K562 (cell line): Measurements from ENCODE around the gene FARP1. TPM values are rescaled to one million over a fixed set of nuclear protein-coding genes. Genes with fewer than 3 reads are reported as not detected.

Experiments used
- ATAC-seq: fragments of 200-7000 bp; cut with Tn5 transposase; 3 replicates; pipeline ENCODE4 v1.9.1; 2020; ENCODE audit warnings: moderate library complexity
- BruUV-seq: library from RNA; stranded (reverse); fragments of 400-500 nt; replicated peaks from 2 replicates; lab custom pipeline; 2021; lab: Mats Ljungman, UMichigan
- CTCF ChIA-PET: fragments of 300-600 bp; formaldehyde crosslinking; extraction: SDS; loops from one replicate; lab custom pipeline; 2021; ENCODE audit warnings: low intra/inter-chr PET ratio; lab: Yijun Ruan, JAX
- POLR2A ChIA-PET: fragments of 300-600, 350-650 bp; sonication (Branson Sonifier 250); formaldehyde crosslinking; extraction: SDS; loops from one replicate; lab custom pipeline; 2021; ENCODE audit warnings: antibody characterized with exemption, inconsistent platforms; lab: Yijun Ruan, JAX
- DNase-seq, 4 experiments: peaks; one replicate each; pipeline versions ENCODE4 v3.0.0 to v3.0.0-alpha.2; 2011 to 2018; ENCODE audit warnings: low spot score in 3 of 4, mixed read lengths in 3 of 4; ENCODE audit errors: extremely low read depth in 1 of 4
- FAIRE-seq: peaks from 2 replicates; lab custom pipeline; 2011; peaks lifted over from hg19 to GRCh38; lab: Jason Lieb, UNC
- H2AFZ ChIP-seq: 2 replicates; pipeline ENCODE4 v1.6.0; 2011; ENCODE audit warnings: low read depth, low read length, control low read depth, inconsistent platforms
- H3K27ac ChIP-seq: fragments of 200-600 bp; 3 replicates; pipeline ENCODE4 v1.8.0; 2011; ENCODE audit warnings: low read depth, mild to moderate bottlenecking, control low read depth, inconsistent platforms, low read length, moderate library complexity, mixed read lengths; ENCODE audit errors: extremely low read depth
- H3K27me3 ChIP-seq, 2 experiments: fragments of 300-600 bp in 1 of 2; 2 replicates in 1 of 2; 3 replicates in 1 of 2; pipeline versions ENCODE4 v1.6.0 to v1.8.0; 2011; ENCODE audit warnings: inconsistent platforms in 2 of 2, low read length in 2 of 2, mild to moderate bottlenecking in 1 of 2, mixed read lengths in 1 of 2, moderate library complexity in 1 of 2; ENCODE audit not compliant: control insufficient read depth in 2 of 2, insufficient read depth in 2 of 2
- H3K36me3 ChIP-seq: fragments of 300-600 bp; 3 replicates; pipeline ENCODE4 v1.8.0; 2011; ENCODE audit warnings: mild to moderate bottlenecking, low read length, inconsistent platforms; ENCODE audit not compliant: control insufficient read depth, insufficient read depth
- H3K4me1 ChIP-seq, 2 experiments: fragments of 200-600 bp in 1 of 2; replicated peaks in 1 of 2; 2 replicates in 1 of 2; 3 replicates in 1 of 2; pipeline versions ENCODE4 v1.5.1 to v1.8.0; 2011; ENCODE audit warnings: inconsistent platforms in 2 of 2, low read length in 2 of 2, mild to moderate bottlenecking in 1 of 2, mixed read lengths in 1 of 2, moderate library complexity in 1 of 2; ENCODE audit not compliant: control insufficient read depth in 2 of 2, insufficient read depth in 2 of 2
- H3K4me2 ChIP-seq: 2 replicates; pipeline ENCODE4 v1.6.1; 2011; ENCODE audit warnings: low read length, control low read depth, inconsistent platforms, mixed read lengths; ENCODE audit not compliant: insufficient read depth
- H3K4me3 ChIP-seq: fragments of 200-600 bp; sonication (generic), shearing (Covaris generic); 2 replicates; pipeline ENCODE4 v1.5.1; 2016; ENCODE audit warnings: control low read depth, inconsistent platforms
- H3K79me2 ChIP-seq: fragments of 200-600 bp; 3 replicates; pipeline ENCODE4 v1.8.0; 2011; ENCODE audit warnings: low read length, inconsistent platforms; ENCODE audit not compliant: control insufficient read depth, insufficient read depth
- H3K9ac ChIP-seq, 2 experiments: 2 replicates each; pipeline versions ENCODE4 v1.6.0 to v1.6.1; 2011; ENCODE audit warnings: low read depth in 2 of 2, low read length in 2 of 2, control low read depth in 1 of 2, inconsistent platforms in 1 of 2, mild to moderate bottlenecking in 1 of 2, mixed read lengths in 1 of 2; ENCODE audit not compliant: insufficient read depth in 1 of 2
- H3K9me1 ChIP-seq: one replicate; pipeline ENCODE4 v1.6.0; 2011; ENCODE audit warnings: inconsistent platforms, mild to moderate bottlenecking, low read length, moderate library complexity; ENCODE audit not compliant: control insufficient read depth, insufficient read depth
- H3K9me3 ChIP-seq: replicated peaks from 2 replicates; pipeline ENCODE4 v1.5.1; 2011; ENCODE audit warnings: low read depth, low read length, inconsistent platforms; ENCODE audit not compliant: control insufficient read depth, insufficient read depth
- H4K20me1 ChIP-seq: replicated peaks from 2 replicates; pipeline ENCODE4 v1.6.1; 2011; ENCODE audit warnings: low read length, inconsistent platforms, mixed read lengths; ENCODE audit not compliant: control insufficient read depth, insufficient read depth
- CBFA2T3 ChIP-seq: fragments of 450-650 bp; IDR thresholded peaks from 2 replicates; pipeline ENCODE4 v1.6.1; 2017
- DNMT1 ChIP-seq: fragments of 450-650 bp; IDR thresholded peaks from 2 replicates; pipeline ENCODE4 v1.6.1; 2016; ENCODE audit warnings: antibody characterized with exemption, mild to moderate bottlenecking
- NFATC3 ChIP-seq: fragments of 450-650 bp; IDR thresholded peaks from 2 replicates; pipeline ENCODE4 v1.6.1; 2017; ENCODE audit warnings: mild to moderate bottlenecking
- ZNF3 ChIP-seq: fragments of 250-450 bp; sonication (Bioruptor Pico); IDR thresholded peaks from 2 replicates; pipeline ENCODE4 v1.5.0; 2021; ENCODE audit warnings: mild to moderate bottlenecking, moderate library complexity
- WGBS: fragments of 100-300 bp; shearing (Covaris generic); methylation state at CpG from one replicate; pipeline ENCODE4 v1.1.6; 2016; ENCODE audit warnings: low coverage, mixed read lengths; ENCODE audit not compliant: insufficient coverage; ENCODE audit errors: missing lambda C conversion rate; 5-methylcytosine and 5-hydroxymethylcytosine counted together
- in situ Hi-C: fragments of 300-500 bp; cut with MboI; formaldehyde crosslinking; loops from 4 replicates; pipeline ENCODE4 v1.15.0; 2018; ENCODE audit warnings: inconsistent platforms, mixed read lengths
- intact Hi-C: fragments of 100-400 bp; cut with micrococcal nuclease; formaldehyde crosslinking; loops from 2 replicates; pipeline ENCODE4 v1.14.2; 2022
- polyA plus RNA-seq, 8 experiments: library from polyadenylated mRNA; depleted of rRNA in 4 of 8; stranded (reverse) in 5 of 8; unstranded in 3 of 8; fragments of >200 nt; fragmentation: Nextera tagmentation in 2 of 8; fragmentation: Illumina TruSeq in 1 of 8; extraction: Ambion mirVana in 2 of 8; extraction: Trizol in 1 of 8; gene quantifications; 2 replicates each; pipeline versions ENCODE4 v1.2.1 to v1.2.3, GENCODE V29; 2011 to 2014; ENCODE audit warnings: inconsistent platforms in 1 of 8, missing spikeins in 1 of 8
- total RNA-seq, 7 experiments: library from RNA; depleted of rRNA in 6 of 7; stranded (reverse); fragments of >200 nt in 6 of 7; fragmentation: Illumina TruSeq in 2 of 7; extraction: Trizol in 2 of 7; gene quantifications; 2 replicates each; pipeline versions ENCODE4 v1.2.1 to v1.2.3, GENCODE V29; 2011 to 2021; ENCODE audit warnings: low replicate concordance in 1 of 7
- TF ChIP-seq, protein P1 (sequence below): fragments of 450-650 bp; IDR thresholded peaks from 2 replicates; pipeline ENCODE4 v1.6.1; 2018; ENCODE audit not compliant: partially characterized antibody
- TF ChIP-seq, protein P2 (sequence below): fragments of 450-650 bp; IDR thresholded peaks from 2 replicates; pipeline ENCODE4 v1.7.1; 2018; ENCODE audit warnings: mild to moderate bottlenecking, low read depth; ENCODE audit not compliant: partially characterized antibody
- TF ChIP-seq, protein P3 (sequence below): fragments of 250-450 bp; sonication (Bioruptor Pico); IDR thresholded peaks from 2 replicates; pipeline ENCODE4 v1.6.1; 2021; ENCODE audit warnings: mild to moderate bottlenecking
- TF ChIP-seq, protein P4 (sequence below): sonication (generic); formaldehyde crosslinking; IDR thresholded peaks from 2 replicates; pipeline ENCODE4 v1.8.0; 2022; ENCODE audit warnings: mild to moderate bottlenecking, missing genetic modification reagents

Gene FARP1
- total and polyA plus RNA-seq, 9 of the 15 experiments (the other 6 are each of a cell fraction or from before 2014, with no cell fraction given): 0.03 to 0.29 (median 0.05) TPM; not detected in 3

DNA sequence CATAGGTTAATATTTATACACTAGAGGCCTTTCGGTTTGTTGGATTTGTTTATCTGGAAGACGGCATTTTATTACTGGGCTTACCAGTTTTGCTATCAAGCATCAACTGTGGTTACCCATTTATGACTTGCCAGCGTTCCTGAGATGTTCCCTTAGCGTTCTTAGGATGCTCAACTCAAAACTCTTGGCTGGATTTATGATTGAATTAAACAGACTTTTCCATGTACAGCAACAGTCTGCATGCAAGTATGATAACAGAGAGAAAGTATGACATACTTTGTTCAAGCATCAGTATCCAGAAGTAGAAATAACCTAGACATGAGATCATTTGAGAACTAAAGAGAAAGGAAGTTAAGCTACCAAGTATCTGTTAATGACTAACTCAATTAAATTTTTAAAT lies 64.1 kb downstream of the FARP1 start (continued):
- TF ChIP-seq, protein P1, sequence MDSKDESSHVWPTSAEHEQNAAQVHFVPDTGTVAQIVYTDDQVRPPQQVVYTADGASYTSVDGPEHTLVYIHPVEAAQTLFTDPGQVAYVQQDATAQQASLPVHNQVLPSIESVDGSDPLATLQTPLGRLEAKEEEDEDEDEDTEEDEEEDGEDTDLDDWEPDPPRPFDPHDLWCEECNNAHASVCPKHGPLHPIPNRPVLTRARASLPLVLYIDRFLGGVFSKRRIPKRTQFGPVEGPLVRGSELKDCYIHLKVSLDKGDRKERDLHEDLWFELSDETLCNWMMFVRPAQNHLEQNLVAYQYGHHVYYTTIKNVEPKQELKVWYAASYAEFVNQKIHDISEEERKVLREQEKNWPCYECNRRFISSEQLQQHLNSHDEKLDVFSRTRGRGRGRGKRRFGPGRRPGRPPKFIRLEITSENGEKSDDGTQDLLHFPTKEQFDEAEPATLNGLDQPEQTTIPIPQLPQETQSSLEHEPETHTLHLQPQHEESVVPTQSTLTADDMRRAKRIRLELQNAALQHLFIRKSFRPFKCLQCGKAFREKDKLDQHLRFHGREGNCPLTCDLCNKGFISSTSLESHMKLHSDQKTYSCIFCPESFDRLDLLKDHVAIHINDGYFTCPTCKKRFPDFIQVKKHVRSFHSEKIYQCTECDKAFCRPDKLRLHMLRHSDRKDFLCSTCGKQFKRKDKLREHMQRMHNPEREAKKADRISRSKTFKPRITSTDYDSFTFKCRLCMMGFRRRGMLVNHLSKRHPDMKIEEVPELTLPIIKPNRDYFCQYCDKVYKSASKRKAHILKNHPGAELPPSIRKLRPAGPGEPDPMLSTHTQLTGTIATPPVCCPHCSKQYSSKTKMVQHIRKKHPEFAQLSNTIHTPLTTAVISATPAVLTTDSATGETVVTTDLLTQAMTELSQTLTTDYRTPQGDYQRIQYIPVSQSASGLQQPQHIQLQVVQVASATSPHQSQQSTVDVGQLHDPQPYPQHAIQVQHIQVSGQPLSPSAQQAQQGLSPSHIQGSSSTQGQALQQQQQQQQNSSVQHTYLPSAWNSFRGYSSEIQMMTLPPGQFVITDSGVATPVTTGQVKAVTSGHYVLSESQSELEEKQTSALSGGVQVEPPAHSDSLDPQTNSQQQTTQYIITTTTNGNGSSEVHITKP: no peak
- TF ChIP-seq, protein P2, sequence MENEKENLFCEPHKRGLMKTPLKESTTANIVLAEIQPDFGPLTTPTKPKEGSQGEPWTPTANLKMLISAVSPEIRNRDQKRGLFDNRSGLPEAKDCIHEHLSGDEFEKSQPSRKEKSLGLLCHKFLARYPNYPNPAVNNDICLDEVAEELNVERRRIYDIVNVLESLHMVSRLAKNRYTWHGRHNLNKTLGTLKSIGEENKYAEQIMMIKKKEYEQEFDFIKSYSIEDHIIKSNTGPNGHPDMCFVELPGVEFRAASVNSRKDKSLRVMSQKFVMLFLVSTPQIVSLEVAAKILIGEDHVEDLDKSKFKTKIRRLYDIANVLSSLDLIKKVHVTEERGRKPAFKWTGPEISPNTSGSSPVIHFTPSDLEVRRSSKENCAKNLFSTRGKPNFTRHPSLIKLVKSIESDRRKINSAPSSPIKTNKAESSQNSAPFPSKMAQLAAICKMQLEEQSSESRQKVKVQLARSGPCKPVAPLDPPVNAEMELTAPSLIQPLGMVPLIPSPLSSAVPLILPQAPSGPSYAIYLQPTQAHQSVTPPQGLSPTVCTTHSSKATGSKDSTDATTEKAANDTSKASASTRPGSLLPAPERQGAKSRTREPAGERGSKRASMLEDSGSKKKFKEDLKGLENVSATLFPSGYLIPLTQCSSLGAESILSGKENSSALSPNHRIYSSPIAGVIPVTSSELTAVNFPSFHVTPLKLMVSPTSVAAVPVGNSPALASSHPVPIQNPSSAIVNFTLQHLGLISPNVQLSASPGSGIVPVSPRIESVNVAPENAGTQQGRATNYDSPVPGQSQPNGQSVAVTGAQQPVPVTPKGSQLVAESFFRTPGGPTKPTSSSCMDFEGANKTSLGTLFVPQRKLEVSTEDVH: no peak

DNA sequence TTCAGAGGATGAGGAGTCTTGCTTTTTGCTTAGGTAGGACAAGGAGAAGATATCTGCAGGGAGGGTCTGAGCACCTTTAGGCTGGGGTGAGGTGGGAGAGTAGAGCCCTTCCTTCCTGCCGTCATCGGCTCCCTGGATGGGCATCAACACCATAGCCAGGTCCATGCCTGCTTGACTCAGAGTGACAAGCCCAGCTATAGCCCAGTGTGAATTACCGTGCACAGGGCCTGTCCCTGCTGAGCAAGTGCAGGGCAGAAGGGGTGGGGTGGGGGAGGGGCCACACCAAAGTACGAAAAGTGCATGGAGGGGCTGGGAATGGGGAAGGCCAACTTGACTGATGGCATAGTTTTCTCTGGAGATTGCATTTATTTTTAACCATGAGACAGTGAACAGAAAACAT lies 64.5 kb downstream of the FARP1 start:
- no peaks in the 10 kb centered on the region; a peak in 1 of 5 replicates for H3K27me3 ChIP-seq
- DNase-seq (no peak), FAIRE-seq (no peak), ATAC-seq (no peak)
- no peak overlapping the region for H2AFZ ChIP-seq
- H3K4me2 ChIP-seq: no peak overlapping the region
- H3K9me1 ChIP-seq: no peaks in the 10 kb centered on the region
- H3K36me3 ChIP-seq: no peaks in the 10 kb centered on the region
- 0% methylated on average over 1 of the region's 4 CpGs for WGBS
- H3K27ac ChIP-seq: no peak overlapping the region
- H3K79me2 ChIP-seq: no peaks in the 10 kb centered on the region
- intact Hi-C loops: no loop called here
- in situ Hi-C loops: no loop called here
- no peak overlapping the region for H3K4me3 ChIP-seq
- ChIA-PET POLR2A (no interaction called here), CTCF (no interaction called here)
- H3K9me3 ChIP-seq: no peaks in the 10 kb centered on the region
- no peaks in the 10 kb centered on the region for H3K4me1 ChIP-seq
- BruUV-seq: no TSS peak
- H3K9ac ChIP-seq: no peak overlapping the region
- H4K20me1 ChIP-seq: no peaks in the 10 kb centered on the region
- no peak for TF ChIP-seq NFATC3
- TF ChIP-seq ZNF3: no peak
- no peak for TF ChIP-seq DNMT1
- TF ChIP-seq, protein P3, sequence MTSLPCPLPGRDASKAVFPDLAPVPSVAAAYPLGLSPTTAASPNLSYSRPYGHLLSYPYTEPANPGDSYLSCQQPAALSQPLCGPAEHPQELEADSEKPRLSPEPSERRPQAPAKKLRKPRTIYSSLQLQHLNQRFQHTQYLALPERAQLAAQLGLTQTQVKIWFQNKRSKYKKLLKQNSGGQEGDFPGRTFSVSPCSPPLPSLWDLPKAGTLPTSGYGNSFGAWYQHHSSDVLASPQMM (CRISPR knock-in tag): no peak
- TF ChIP-seq, protein P4, sequence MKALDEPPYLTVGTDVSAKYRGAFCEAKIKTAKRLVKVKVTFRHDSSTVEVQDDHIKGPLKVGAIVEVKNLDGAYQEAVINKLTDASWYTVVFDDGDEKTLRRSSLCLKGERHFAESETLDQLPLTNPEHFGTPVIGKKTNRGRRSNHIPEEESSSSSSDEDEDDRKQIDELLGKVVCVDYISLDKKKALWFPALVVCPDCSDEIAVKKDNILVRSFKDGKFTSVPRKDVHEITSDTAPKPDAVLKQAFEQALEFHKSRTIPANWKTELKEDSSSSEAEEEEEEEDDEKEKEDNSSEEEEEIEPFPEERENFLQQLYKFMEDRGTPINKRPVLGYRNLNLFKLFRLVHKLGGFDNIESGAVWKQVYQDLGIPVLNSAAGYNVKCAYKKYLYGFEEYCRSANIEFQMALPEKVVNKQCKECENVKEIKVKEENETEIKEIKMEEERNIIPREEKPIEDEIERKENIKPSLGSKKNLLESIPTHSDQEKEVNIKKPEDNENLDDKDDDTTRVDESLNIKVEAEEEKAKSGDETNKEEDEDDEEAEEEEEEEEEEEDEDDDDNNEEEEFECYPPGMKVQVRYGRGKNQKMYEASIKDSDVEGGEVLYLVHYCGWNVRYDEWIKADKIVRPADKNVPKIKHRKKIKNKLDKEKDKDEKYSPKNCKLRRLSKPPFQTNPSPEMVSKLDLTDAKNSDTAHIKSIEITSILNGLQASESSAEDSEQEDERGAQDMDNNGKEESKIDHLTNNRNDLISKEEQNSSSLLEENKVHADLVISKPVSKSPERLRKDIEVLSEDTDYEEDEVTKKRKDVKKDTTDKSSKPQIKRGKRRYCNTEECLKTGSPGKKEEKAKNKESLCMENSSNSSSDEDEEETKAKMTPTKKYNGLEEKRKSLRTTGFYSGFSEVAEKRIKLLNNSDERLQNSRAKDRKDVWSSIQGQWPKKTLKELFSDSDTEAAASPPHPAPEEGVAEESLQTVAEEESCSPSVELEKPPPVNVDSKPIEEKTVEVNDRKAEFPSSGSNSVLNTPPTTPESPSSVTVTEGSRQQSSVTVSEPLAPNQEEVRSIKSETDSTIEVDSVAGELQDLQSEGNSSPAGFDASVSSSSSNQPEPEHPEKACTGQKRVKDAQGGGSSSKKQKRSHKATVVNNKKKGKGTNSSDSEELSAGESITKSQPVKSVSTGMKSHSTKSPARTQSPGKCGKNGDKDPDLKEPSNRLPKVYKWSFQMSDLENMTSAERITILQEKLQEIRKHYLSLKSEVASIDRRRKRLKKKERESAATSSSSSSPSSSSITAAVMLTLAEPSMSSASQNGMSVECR: no peak
- no peak for TF ChIP-seq CBFA2T3
